HG02610 (cell line): ENCODE data around the gene PAPPA.

Experiments
- ATAC-seq: cut with Tn5 transposase; IDR thresholded peaks from one replicate; pipeline ENCODE4 v1.9.1; 2021; ENCODE audit warnings: mild to moderate bottlenecking, moderate library complexity; ENCODE audit not compliant: unreplicated experiment

The PAPPA gene

GRCh38 chr9:116151199-116151598 lies 2.4 kb upstream of the PAPPA start:
- no peak for ATAC-seq

- no peak for ATAC-seq
These were observed 1.6 kb upstream of the PAPPA start for GRCh38 chr9:116151966-116152381.

GRCh38 chr9:116152390-116152789 lies 1.2 kb upstream of the PAPPA start:
- no peak for ATAC-seq

GRCh38 chr9:116152941-116153764 lies 438 bp upstream of the PAPPA start:
- no peak for ATAC-seq

- no peak for ATAC-seq
These were observed 864 bp downstream of the PAPPA start for GRCh38 chr9:116154334-116154975.

GRCh38 chr9:116154976-116155697 lies 1.5 kb downstream of the PAPPA start:
- ATAC-seq, result no peak

GRCh38 chr9:116155698-116156039 lies 2.1 kb downstream of the PAPPA start:
- ATAC-seq, result no peak

- ATAC-seq, result no peak
These were observed 3.2 kb downstream of the PAPPA start for GRCh38 chr9:116156621-116157314.

- ATAC-seq, result no peak
These were observed 4.0 kb downstream of the PAPPA start for GRCh38 chr9:116157436-116158138.

GRCh38 chr9:116160676-116161571 lies 7.3 kb downstream of the PAPPA start:
- ATAC-seq, result no peak

GRCh38 chr9:116162241-116162781 lies 8.7 kb downstream of the PAPPA start:
- ATAC-seq, result no peak

- ATAC-seq, result no peak
These were observed 9.9 kb downstream of the PAPPA start for GRCh38 chr9:116163293-116164055.

GRCh38 chr9:116165912-116166311 lies 12.3 kb downstream of the PAPPA start:
- ATAC-seq, result no peak

GRCh38 chr9:116166713-116167112 lies 13.1 kb downstream of the PAPPA start:
- no peak for ATAC-seq

- no peak for ATAC-seq
These were observed 14.6 kb downstream of the PAPPA start for GRCh38 chr9:116168231-116168630.

- no peak for ATAC-seq
These were observed 18.6 kb downstream of the PAPPA start for GRCh38 chr9:116172216-116172615.

GRCh38 chr9:116174347-116174746 lies 20.8 kb downstream of the PAPPA start:
- ATAC-seq, result no peak

GRCh38 chr9:116175614-116176013 lies 22.0 kb downstream of the PAPPA start:
- no peak for ATAC-seq
